ENCODE results near the gene PZP.

- no peak for TF ChIP-seq EZH2 (IDR thresholded peaks at IDR 0.05; ENCODE audit: low read length)
- TF ChIP-seq, protein P1, sequence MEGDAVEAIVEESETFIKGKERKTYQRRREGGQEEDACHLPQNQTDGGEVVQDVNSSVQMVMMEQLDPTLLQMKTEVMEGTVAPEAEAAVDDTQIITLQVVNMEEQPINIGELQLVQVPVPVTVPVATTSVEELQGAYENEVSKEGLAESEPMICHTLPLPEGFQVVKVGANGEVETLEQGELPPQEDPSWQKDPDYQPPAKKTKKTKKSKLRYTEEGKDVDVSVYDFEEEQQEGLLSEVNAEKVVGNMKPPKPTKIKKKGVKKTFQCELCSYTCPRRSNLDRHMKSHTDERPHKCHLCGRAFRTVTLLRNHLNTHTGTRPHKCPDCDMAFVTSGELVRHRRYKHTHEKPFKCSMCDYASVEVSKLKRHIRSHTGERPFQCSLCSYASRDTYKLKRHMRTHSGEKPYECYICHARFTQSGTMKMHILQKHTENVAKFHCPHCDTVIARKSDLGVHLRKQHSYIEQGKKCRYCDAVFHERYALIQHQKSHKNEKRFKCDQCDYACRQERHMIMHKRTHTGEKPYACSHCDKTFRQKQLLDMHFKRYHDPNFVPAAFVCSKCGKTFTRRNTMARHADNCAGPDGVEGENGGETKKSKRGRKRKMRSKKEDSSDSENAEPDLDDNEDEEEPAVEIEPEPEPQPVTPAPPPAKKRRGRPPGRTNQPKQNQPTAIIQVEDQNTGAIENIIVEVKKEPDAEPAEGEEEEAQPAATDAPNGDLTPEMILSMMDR (optimal IDR thresholded peaks at IDR 0.05 in 1 of 3, IDR thresholded peaks at IDR 0.05 in 1 of 3, conservative IDR thresholded peaks at IDR 0.05 in 1 of 3; ENCODE audit: extremely low read depth in 1 of 3, insufficient read depth in 2 of 3, low read length in 3 of 3), result no peak
Observed at GRCh38 chr12:9180810-9181209, 27.4 kb downstream of the PZP start.
